Measurements from ENCODE around the gene SH3BP4. TPM values are rescaled to one million over a fixed set of nuclear protein-coding genes. Genes with fewer than 3 reads are reported as not detected.

The SH3BP4 gene
- total and polyA plus RNA-seq, 7 donors: 4.8 to 22.8 (median 14.0) TPM

GRCh38 chr2:234939576-234939975, 12.2 kb upstream of the SH3BP4 start:
- no peak overlapping the region for H3K27ac ChIP-seq
- WGBS, 2 donors: 91% methylated on average over 4 of the region's 4 CpGs
- no peaks in the 10 kb centered on the region for H3K27me3 ChIP-seq
- H3K9me3 ChIP-seq: no peaks in the 10 kb centered on the region
- intact Hi-C loops (cut with DNase I): no loop called here
- H3K4me1 ChIP-seq: no peaks in the 10 kb centered on the region
- no peaks in the 10 kb centered on the region for H3K36me3 ChIP-seq
- DNase-seq: no peak
- no peak overlapping the region for H3K4me3 ChIP-seq
- TF ChIP-seq EP300 (IDR thresholded peaks at IDR 0.05) (no peak), POLR2AphosphoS5 (IDR thresholded peaks at IDR 0.05) (no peak)

GRCh38 chr2:234939996-234940395, 11.8 kb upstream of the SH3BP4 start:
- no peaks in the 10 kb centered on the region for H3K36me3 ChIP-seq
- H3K9me3 ChIP-seq: no peaks in the 10 kb centered on the region
- H3K4me3 ChIP-seq: no peak overlapping the region
- no peak for DNase-seq
- TF ChIP-seq POLR2AphosphoS5 (IDR thresholded peaks at IDR 0.05) (no peak), EP300 (IDR thresholded peaks at IDR 0.05) (no peak), CTCF (IDR thresholded peaks at IDR 0.05) (no peak), POLR2A (IDR thresholded peaks at IDR 0.05) (no peak)
- intact Hi-C loops (cut with DNase I): no loop called here
- H3K4me1 ChIP-seq: no peaks in the 10 kb centered on the region
- no peaks in the 10 kb centered on the region for H3K27me3 ChIP-seq
- H3K27ac ChIP-seq: no peak overlapping the region
- WGBS, 2 donors: 85 to 88% methylated on average over 5 of the region's 5 CpGs

GRCh38 chr2:234940527-234940926, 11.3 kb upstream of the SH3BP4 start:
- WGBS, 2 donors: 95% methylated on average over 7 of the region's 7 CpGs
- Histone ChIP-seq H3K9me3 (no peaks in the 10 kb centered on the region), H3K4me1 (no peaks in the 10 kb centered on the region), H3K4me3 (no peak overlapping the region), H3K36me3 (no peaks in the 10 kb centered on the region), H3K27ac (no peak overlapping the region), H3K27me3 (no peaks in the 10 kb centered on the region)
- intact Hi-C loops (cut with DNase I): no loop called here
- DNase-seq: no peak
- TF ChIP-seq POLR2A (IDR thresholded peaks at IDR 0.05): no peak
- TF ChIP-seq CTCF (IDR thresholded peaks at IDR 0.05): no peak
- TF ChIP-seq EP300 (IDR thresholded peaks at IDR 0.05): no peak
- TF ChIP-seq POLR2AphosphoS5 (IDR thresholded peaks at IDR 0.05): no peak

- Histone ChIP-seq H3K36me3 (no peaks in the 10 kb centered on the region), H3K4me1 (peaks cover 0 to 11% (median 7%) of the 10 kb centered on the region in 4 donors), H3K27me3 (no peaks in the 10 kb centered on the region), H3K4me3 (no peak overlapping the region), H3K27ac (no peak overlapping the region), H3K9me3 (no peaks in the 10 kb centered on the region)
- intact Hi-C loops (cut with DNase I): no loop called here
- TF ChIP-seq EP300 (IDR thresholded peaks at IDR 0.05): no peak
- no peak for TF ChIP-seq POLR2A (IDR thresholded peaks at IDR 0.05)
- no peak for TF ChIP-seq CTCF (IDR thresholded peaks at IDR 0.05)
- no peak for TF ChIP-seq POLR2AphosphoS5 (IDR thresholded peaks at IDR 0.05)
- WGBS, 2 donors: 86 to 88% methylated on average over 14 of the region's 14 CpGs
- DNase-seq: no peak
Observed at GRCh38 chr2:234945339-234945873, 6.4 kb upstream of the SH3BP4 start.

GRCh38 chr2:234947556-234947955, 4.3 kb upstream of the SH3BP4 start:
- intact Hi-C loops (cut with DNase I): no loop called here
- 92 to 93% methylated on average over 3 of the region's 3 CpGs for WGBS, 2 donors

More at GRCh38 chr2:234947556-234947955, 4.3 kb upstream of the SH3BP4 start:
- Histone ChIP-seq H3K9me3 (no peaks in the 10 kb centered on the region), H3K4me3 (no peak overlapping the region), H3K36me3 (no peaks in the 10 kb centered on the region), H3K27me3 (no peaks in the 10 kb centered on the region), H3K4me1 (peaks cover 0 to 19% (median 16%) of the 10 kb centered on the region in 4 donors), H3K27ac (no peak overlapping the region)
- no peak for TF ChIP-seq CTCF (IDR thresholded peaks at IDR 0.05)
- TF ChIP-seq POLR2A (IDR thresholded peaks at IDR 0.05): no peak
- TF ChIP-seq EP300 (IDR thresholded peaks at IDR 0.05): no peak
- TF ChIP-seq POLR2AphosphoS5 (IDR thresholded peaks at IDR 0.05): no peak
- no peak for DNase-seq
